ENCODE data around the gene RACK1. TPM values are rescaled to one million over a fixed set of nuclear protein-coding genes. Genes with fewer than 3 reads are reported as not detected.

RACK1 gene
- total RNA-seq, 6 experiments from 2014 or later: 1,737 to 2,012 (median 1,885) TPM

GRCh38 chr5:181199881-181200638, 43.6 kb downstream of the RACK1 start:
- H3K9me3 Mint-ChIP-seq: no peaks in the 10 kb centered on the region
- no peaks in the 10 kb centered on the region for H3K27me3 Mint-ChIP-seq (ENCODE audit: insufficient read depth)
- no peak for DNase-seq
- TF ChIP-seq CTCF (IDR thresholded peaks at IDR 0.05): no peak
- no peak overlapping the region for H3K27ac Mint-ChIP-seq
- H3K4me1 Mint-ChIP-seq (ENCODE audit: low read depth): peaks cover 13% of the 10 kb centered on the region
- H3K36me3 Mint-ChIP-seq (ENCODE audit: low read depth): no peaks in the 10 kb centered on the region
- no peak overlapping the region for H3K4me3 Mint-ChIP-seq

GRCh38 chr5:181198905-181199519, 44.7 kb downstream of the RACK1 start:
- H3K36me3 Mint-ChIP-seq (ENCODE audit: low read depth): no peaks in the 10 kb centered on the region
- no peaks in the 10 kb centered on the region for H3K9me3 Mint-ChIP-seq
- H3K4me3 Mint-ChIP-seq: no peak overlapping the region
- peaks cover 13% of the 10 kb centered on the region for H3K4me1 Mint-ChIP-seq (ENCODE audit: low read depth)
- H3K27me3 Mint-ChIP-seq (ENCODE audit: insufficient read depth): no peaks in the 10 kb centered on the region; the same call in 1 of the 2 replicates
- TF ChIP-seq CTCF (IDR thresholded peaks at IDR 0.05): no peak
- H3K27ac Mint-ChIP-seq: no peak overlapping the region
- DNase-seq: no peak

- Mint-ChIP-seq H3K4me1 (ENCODE audit: low read depth) (peaks cover 9% of the 10 kb centered on the region), H3K9me3 (no peaks in the 10 kb centered on the region), H3K27ac (no peak overlapping the region), H3K36me3 (ENCODE audit: low read depth) (no peaks in the 10 kb centered on the region), H3K27me3 (ENCODE audit: insufficient read depth) (no peaks in the 10 kb centered on the region; the same call in 1 of the 2 replicates), H3K4me3 (no peak overlapping the region)
- DNase-seq: no peak
- no peak for TF ChIP-seq CTCF (IDR thresholded peaks at IDR 0.05)
These were observed 45.5 kb downstream of the RACK1 start for GRCh38 chr5:181198106-181198685.

GRCh38 chr5:181197326-181197951, 46.3 kb downstream of the RACK1 start:
- no peak for TF ChIP-seq CTCF (IDR thresholded peaks at IDR 0.05)
- Mint-ChIP-seq H3K27ac (no peak overlapping the region), H3K36me3 (ENCODE audit: low read depth) (no peaks in the 10 kb centered on the region), H3K9me3 (no peaks in the 10 kb centered on the region), H3K4me1 (ENCODE audit: low read depth) (peaks cover 16% of the 10 kb centered on the region), H3K4me3 (no peak overlapping the region), H3K27me3 (ENCODE audit: insufficient read depth) (no peaks in the 10 kb centered on the region; the same call in 1 of the 2 replicates)
- no peak for DNase-seq

GRCh38 chr5:181195249-181195761, 48.4 kb downstream of the RACK1 start:
- TF ChIP-seq CTCF (IDR thresholded peaks at IDR 0.05): no peak
- Mint-ChIP-seq H3K27ac (no peak overlapping the region), H3K36me3 (ENCODE audit: low read depth) (no peaks in the 10 kb centered on the region), H3K9me3 (no peaks in the 10 kb centered on the region), H3K4me1 (ENCODE audit: low read depth) (peaks cover 20% of the 10 kb centered on the region), H3K27me3 (ENCODE audit: insufficient read depth) (peaks cover 3% of the 10 kb centered on the region), H3K4me3 (no peak overlapping the region)
- no peak for DNase-seq

All from HFFc6 (cell line).